Measurements from ENCODE around the gene SAFB. TPM values are rescaled to one million over a fixed set of nuclear protein-coding genes. Genes with fewer than 3 reads are reported as not detected.

SAFB gene
- total and polyA plus RNA-seq, 2 of the 4 experiments (the other 2 are of a cell fraction) = 18.5 to 41.2 TPM

- Histone ChIP-seq H3K4me2 (ENCODE audit: low read depth, low read length) (no peak overlapping the region), H2BK15ac (ENCODE audit: low read depth, low read length) (no peak overlapping the region), H3K9me3 (ENCODE audit: control insufficient read depth, insufficient read depth, low read length) (no peaks in the 10 kb centered on the region), H3K23ac (ENCODE audit: low read depth, low read length) (no peak overlapping the region), H3K27me3 (ENCODE audit: control insufficient read depth, insufficient read depth, low read length) (no peaks in the 10 kb centered on the region), H2AK9ac (replicated peaks; ENCODE audit: low read depth, low read length, poor library complexity) (no peak overlapping the region), H4K20me1 (ENCODE audit: insufficient read depth, low read length) (no peaks in the 10 kb centered on the region; the same call in 1 of the 2 replicates), H3K4ac (ENCODE audit: low read depth, low read length) (no peak overlapping the region), H3K18ac (ENCODE audit: low read depth, low read length) (no peak overlapping the region), H3K9me1 (ENCODE audit: insufficient read depth, low read length) (no peaks in the 10 kb centered on the region), H3K14ac (replicated peaks; ENCODE audit: low read depth, low read length) (no peak overlapping the region), H3K27ac (ENCODE audit: insufficient read depth, low read length) (no peak overlapping the region), H3K79me1 (ENCODE audit: low read depth in 1 of 2, low read length in 2 of 2) (no peaks in the 10 kb centered on the region), H2AFZ (replicated peaks; ENCODE audit: low read length, poor library complexity) (no peak overlapping the region), H4K91ac (ENCODE audit: insufficient read depth, low read depth, low read length) (no peak overlapping the region), H3K36me3 (ENCODE audit: control insufficient read depth, insufficient read depth, low read length) (peaks cover 5% of the 10 kb centered on the region; the same call in 1 of the 2 replicates), H2AK5ac (ENCODE audit: low read depth, low read length) (no peak overlapping the region), H3K56ac (ENCODE audit: extremely low read depth, insufficient read depth, low read length) (no peak overlapping the region), H3K4me3 (ENCODE audit: insufficient read depth, low read depth, low read length) (no peak overlapping the region), H4K8ac (ENCODE audit: low read depth in 2 of 2, low read length in 2 of 2) (no peak overlapping the region), H2BK20ac (ENCODE audit: low read depth, low read length) (no peak overlapping the region), H2BK5ac (ENCODE audit: low read depth, low read length, poor library complexity, severe bottlenecking) (no peak overlapping the region), H3K9ac (ENCODE audit: low read depth, low read length) (no peak overlapping the region), H3K4me1 (ENCODE audit: control insufficient read depth, insufficient read depth, low read length) (no peaks in the 10 kb centered on the region), H2BK120ac (ENCODE audit: low read depth, low read length) (no peak overlapping the region), H4K5ac (ENCODE audit: low read depth, low read length) (no peak overlapping the region)
- in situ Hi-C loops (cut with MboI; ENCODE audit: low sequenced_read_pairs) (no loop called here), intact Hi-C loops (cut with micrococcal nuclease) (no loop called here), dilution Hi-C loops (cut with HindIII; ENCODE audit: low sequenced_read_pairs, unreplicated experiment) (no loop called here)
- no peak for DNase-seq
- TF ChIP-seq BHLHE40 (IDR thresholded peaks at IDR 0.05; ENCODE audit: low read depth, low read length) (no peak), RCOR1 (IDR thresholded peaks at IDR 0.05; ENCODE audit: insufficient replicate concordance, low read length) (no peak), MAFK (IDR thresholded peaks at IDR 0.05; ENCODE audit: low read depth, low read length) (no peak), MAZ (IDR thresholded peaks at IDR 0.05; ENCODE audit: borderline replicate concordance, low read depth, low read length) (no peak), RFX5 (IDR thresholded peaks at IDR 0.05; ENCODE audit: low read depth, low read length) (no peak), SMC3 (IDR thresholded peaks at IDR 0.05; ENCODE audit: low read depth, low read length) (no peak), MXI1 (IDR thresholded peaks at IDR 0.05; ENCODE audit: borderline replicate concordance, low read depth, low read length) (no peak), FOS (IDR thresholded peaks at IDR 0.05; ENCODE audit: low read depth, low read length) (no peak), ELK1 (IDR thresholded peaks at IDR 0.05; ENCODE audit: borderline replicate concordance, low read depth, low read length) (no peak), CEBPB (IDR thresholded peaks at IDR 0.05; ENCODE audit: low read depth, low read length) (no peak), POLR2A (IDR thresholded peaks at IDR 0.05; ENCODE audit: low read depth, low read length) (no peak)
- ChIA-PET POLR2A (ENCODE audit: unreplicated experiment) (no interaction called here), CTCF (interaction anchor here (0.6 kb wide), 1 partner anchor 442 kb away, joined by 3 read pairs; no protein-coding TSS in a partner anchor)
- no TSS peak for BruUV-seq (replicated peaks)
- 7% methylated on average over 2 of the region's 12 CpGs; no CpG with 5 or more reads in 1 of the 2 experiments for WGBS, 2 experiments (ENCODE audit: extremely low coverage in 2 of 2, insufficient read length in 1 of 2)
- no peak for ATAC-seq (ENCODE audit: low read depth)
Observed at GRCh38 chr19:5580161-5580571, 42.7 kb upstream of the SAFB start.
